Activated naive CD8-positive, alpha-beta T cell treated with anti-CD3 and anti-CD28 coated beads, Interleukin-2, amount 50 U/mL, for 16 hours (primary cell): ENCODE measurements around the gene RERG.

Source experiments
- DNase-seq: peaks from one replicate; pipeline ENCODE4 v3.0.0-alpha.2; 2020; ENCODE audit warnings: low read depth, low spot score

RERG gene

DNA sequence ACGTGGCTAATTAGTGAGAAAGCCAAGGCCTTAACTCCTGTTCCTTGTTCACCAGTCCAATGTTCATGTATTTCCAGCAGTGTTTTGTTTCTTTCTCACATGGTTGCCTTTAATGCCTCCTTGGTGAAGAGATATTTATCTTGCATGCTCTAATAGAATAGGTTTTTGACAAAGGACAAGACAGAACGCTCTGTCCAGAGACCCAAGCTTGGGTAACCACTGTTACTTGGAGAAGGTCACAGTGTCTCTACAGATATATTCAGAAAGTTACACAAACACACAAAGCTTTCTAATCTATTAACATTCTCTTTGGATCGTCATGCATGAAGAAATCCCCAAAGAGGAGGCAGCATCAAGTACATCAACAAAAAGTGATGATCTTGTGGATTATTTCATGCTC, 33.1 kb downstream of the RERG start:
- DNase-seq = no peak

DNA sequence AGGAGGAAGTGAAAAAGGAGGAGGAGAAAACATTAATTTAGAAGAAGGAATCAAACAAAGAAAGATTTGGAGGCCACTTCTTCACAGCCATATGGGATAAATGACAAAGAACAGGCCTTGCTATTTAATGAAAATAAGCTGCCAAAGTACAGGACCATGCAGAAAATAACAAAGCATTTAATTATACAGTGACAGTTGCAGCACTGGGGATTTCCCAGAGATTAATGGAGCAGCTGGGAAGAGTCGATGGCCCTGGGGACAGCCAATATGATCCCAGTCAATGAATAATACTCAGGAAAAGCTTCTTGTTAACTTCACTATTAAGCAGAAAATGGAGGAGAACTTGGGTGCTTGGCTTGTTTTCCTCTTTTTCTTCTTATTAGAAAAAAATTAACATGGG, 34.6 kb downstream of the RERG start:
- DNase-seq = no peak

DNA sequence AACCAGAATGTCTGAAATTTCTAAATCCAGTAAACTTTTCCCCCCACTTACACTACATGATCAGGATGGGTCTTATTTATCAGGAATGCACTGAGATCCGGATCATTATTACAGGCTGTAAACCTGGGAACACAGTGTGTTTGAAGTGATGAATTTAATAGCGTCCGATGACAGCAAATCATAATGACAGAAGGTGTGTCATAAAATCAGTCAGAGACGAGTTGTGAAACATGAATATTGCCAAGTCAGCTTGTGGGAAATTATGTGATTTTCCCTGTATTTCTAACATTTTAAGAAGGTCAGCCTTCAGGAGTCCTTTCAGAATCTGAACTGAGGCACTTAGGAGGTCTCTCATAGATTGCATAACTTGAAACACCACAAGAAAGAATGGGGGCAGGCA, 36.7 kb downstream of the RERG start:
- no peak for DNase-seq

DNA sequence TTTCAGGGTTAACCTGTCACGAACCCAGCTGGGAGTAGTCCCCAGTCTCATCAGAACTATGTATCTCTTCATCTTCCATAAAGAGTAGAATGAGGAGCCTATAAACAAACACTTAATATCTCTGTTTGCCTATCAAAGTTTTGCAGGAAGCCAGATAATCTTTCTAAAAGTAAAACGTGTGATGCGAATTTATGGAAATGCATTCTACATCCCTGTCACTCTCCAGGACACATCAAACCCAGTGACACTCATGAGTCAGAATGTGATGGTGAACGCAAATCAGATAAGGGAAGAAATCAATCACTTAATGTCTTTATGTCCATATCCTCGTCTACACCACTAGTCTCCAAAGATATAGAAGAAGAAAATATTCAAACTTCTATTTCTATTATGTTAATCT, 37.4 kb downstream of the RERG start:
- DNase-seq = no peak

DNA sequence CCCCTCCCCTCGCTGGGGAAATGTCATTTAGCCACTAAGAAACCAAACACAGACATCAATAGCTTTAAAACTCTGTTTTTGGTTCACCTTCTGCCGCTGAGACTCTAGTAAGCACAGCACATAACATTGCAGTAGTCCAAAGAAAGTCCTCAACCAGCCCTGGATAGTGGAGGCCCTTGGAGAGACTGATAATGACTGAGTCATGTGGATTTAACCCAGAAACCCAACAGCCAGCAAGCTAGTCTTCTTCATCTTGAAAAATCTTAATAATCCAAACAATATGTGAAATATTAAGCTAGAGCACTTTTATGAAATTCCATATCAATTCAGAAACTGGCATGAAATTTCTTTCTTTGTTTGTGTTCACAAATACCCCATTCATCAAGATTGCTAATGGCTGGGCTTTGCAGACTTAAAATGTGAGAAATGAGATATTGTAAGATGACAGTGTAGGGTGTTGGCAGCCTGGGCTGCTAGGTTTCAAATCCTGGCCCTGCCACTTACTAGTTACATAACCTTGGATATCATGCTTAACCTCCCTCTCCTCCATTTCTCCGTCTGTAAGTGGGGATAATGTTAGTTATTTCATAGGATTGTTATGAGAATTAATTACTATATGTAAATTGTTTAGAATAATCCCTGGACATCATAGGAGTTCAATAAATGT, 40.1 kb downstream of the RERG start:
- DNase-seq = no peak

DNA sequence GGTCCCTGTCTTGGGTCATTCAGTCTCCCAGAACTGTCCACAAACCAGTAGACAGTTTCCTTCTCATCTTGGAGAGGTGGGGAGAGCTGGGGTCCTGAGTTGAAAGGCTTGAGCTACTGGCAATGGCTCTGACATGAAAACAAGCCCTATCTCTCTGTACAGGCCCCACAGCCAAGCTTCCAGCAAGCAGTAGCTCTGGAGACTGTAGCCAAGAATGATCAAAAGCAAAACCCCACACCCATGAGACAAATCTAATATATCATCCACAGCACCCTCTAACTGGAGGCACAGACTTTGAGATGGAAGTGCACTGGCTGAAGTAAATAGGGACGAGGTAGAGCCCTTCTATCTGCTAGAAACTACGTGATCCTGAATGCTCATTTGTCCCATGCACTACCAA, 40.9 kb downstream of the RERG start:
- DNase-seq = no peak

DNA sequence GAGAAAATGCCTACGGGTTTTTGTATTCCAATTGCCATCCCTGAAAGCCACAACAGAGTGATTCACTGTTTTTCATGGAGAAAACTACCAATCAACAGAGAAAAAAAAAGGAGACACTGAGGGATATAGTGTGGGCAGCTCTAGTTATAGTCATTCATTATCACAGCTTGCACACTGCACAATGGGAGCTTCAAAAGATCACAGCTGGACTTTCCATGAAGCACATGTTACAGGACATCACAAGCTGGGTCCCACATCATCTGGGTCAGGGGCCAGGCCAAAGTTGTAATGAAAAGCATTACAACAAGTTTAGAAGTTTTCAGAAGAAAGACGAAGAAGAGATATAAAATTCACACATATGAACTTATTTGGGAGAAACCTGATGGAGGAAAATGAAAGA, 41.5 kb downstream of the RERG start:
- no peak for DNase-seq

DNA sequence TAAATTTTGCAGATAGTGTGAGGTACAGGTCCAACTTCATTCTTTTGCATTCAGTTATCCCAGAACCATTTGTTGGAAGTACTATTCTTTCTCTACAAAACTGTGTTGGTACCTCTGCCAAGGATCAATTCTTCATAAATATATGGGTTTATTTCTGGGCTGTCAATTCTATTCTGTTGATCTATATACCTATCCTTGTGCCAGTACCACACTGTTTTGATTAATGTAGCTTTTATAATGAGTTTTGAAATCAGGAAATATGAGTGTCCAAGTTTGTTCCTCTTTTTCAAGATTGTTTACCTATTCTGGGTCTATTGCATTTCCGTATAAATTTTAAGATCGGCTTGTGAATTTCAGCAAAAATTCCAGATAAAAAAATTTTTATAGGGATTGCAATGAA, 48.1 kb downstream of the RERG start:
- no peak for DNase-seq

DNA sequence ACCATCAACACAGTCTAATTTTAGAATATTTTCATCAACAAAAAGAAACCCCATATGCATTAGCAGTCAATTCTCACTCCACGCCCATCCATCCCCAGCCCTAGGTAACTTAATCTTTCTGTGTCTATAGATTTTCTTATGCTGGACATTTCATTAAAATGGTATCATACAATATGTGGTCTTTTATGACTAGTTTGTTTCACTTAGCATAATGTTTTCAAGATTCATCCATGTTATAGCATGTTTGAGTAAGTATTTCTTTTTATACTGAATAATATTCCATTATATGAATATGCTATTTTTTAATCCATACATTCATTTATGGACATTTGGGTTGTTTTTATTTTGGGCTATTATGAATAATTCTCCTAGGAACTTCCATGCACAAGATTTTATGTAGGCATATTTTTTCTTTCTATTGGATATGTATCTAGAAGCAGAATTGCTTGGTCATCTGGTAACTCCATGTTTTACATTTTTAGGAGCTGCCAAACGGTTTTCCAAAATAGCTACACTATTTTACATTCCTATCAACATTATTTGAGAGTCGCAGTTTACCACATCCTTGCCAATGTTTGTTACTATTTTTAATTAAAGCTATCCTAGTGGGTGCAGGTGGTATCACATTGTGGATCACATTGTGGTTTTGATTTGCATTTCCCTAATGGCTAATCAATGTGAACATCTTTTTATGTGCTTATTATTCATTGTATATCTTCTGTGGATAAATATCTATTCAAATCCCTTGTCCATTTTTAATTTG, 49.0 kb downstream of the RERG start:
- no peak for DNase-seq

DNA sequence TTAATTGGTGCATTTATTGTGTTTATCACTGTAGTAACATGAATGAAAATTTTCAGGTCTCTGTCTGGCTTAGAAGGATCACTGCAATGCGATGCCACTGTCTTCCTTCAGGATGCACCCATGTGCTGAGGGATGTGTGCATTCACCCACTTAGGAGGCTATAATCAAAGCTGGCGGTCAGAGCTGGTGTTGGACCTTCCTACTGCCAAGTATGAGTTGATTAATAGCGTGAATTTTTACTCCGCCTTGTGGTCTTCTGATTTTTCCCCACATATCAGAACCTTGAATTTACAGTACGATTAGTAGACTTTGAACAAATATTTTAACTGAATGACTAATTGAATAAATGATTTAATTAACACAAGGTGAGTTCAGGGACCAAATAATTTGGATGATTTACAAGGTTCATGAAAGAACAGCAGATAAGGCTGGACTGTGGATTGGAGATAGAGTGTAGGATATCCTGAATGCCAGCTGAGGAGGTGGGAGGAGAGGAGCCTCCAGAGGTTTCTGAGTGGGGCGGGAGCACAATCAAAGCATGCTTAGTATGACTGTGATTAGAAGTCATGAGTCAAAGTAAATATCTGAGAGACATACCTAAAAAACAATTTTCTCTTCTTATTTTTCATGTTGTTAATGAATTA, 50.1 kb downstream of the RERG start:
- DNase-seq = no peak

DNA sequence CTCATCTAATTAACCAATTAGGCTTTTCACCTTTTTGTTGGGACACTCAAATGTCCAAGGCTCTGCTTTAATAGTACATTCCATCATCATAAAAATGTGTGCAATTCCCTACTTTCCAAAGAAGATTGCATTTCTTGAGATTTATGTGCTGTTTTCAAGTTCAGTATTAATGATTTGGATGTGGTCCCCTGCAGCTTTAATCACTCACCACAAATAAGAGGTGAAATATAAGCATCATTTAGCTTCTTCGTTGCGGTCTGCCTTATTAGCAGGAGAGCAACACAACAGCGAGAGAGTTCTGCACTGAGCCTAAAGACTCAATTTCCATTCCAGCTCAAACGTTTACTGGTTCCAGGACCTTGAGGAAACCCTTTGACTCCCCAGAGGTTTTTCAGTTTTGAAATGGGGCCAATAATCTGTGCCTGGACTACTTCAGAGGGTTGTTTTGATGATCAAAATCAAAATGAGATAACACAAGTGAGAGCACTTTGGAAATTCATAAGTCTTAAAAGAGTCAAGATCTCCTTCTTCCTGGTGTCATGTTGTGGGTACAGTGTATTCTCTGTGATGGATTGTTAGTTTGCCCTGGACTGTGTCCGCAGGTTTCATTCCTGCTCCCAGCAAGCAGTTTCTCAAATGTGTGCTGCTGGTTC, 53.1 kb downstream of the RERG start:
- no peak for DNase-seq

DNA sequence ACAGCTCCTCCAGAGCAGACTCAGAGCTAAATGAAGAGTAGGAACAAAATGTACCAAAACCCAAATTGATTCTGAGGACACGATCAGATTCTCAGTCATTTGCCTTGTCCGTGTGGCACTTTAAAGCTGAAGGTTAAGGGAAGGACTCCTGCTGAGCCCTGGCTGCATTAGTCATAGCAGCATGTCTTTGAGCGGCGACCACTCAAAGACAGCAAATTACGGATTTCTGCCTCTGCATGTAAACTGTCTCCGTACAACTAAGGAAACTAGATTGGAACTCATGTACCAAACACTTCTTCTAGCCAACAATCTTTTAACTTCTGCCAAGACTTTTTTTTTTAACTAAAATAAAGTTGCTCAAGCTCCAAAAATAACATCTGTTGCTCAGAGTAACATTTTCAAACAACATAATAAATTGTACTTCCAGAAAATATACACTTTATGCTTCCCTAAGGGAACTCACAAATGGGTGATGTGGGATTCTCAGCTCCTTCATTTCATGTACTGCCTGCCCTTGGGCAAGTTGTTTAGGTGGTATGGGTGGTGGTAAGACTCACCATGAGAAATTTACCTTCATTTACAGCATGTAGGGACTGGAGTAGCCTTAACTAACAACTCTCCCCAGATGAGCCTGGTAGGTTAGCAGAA, 56.1 kb downstream of the RERG start:
- no peak for DNase-seq

DNA sequence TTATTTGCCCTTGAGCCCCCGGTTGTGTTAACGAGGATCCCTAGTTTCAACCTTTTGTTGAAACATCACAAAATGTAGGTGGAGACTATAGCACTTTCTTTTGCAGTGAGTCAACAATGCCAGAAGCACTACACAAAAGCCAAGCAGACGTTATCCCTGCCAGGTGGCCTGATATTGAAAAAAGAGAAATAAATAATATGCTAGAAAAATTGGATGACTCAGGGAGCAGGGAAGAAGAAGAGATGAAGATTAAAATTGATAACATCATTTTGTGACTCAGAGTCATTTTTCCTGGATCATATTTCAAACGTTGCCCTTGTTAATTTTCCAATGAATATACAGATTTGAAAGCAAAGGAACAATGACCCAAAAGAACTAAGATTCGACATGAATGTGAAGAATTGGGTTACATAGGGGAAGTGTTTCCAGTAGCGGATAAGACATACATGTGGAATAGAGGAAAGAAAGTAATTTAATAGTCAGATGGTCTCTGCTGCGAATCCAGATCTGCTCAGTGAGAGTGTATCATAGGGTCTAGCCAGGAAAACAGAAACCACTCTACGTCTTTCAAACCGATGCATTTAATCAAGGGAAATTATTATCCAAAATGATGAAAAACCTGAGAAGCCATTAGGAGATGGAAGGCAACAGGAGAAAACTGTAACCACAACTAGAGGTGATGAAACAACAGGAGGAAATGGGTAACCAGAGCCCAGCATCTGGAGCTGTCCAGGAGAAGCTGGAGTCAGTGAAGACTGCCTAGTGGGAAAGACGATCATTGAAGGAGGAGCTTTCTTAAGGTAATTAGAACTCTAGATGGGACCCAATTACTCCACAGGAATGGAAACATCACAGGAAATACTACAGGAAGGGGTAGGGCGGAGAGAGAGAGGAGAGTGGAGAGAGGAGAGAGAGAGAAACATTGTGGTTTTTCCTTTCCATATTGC, 57.9 kb downstream of the RERG start:
- DNase-seq = no peak

DNA sequence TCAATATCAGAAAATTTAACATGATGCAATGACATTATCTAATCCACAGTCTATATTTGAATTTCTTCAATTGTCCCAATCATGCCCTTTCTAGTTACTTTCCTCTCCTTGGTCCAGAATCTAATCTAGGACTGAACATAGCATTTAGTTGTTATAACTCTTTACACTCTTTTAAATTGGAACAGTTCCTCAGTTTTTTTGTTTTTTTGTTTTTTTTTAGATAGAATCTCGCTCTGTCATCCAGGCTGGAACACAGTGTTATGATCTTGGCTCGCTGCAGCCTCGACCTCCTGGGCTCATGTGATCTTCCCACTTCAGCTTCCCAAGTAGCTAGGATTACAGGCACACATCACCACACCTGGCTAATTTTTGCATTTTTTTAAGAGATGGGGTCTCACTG, 63.1 kb downstream of the RERG start:
- DNase-seq = no peak

DNA sequence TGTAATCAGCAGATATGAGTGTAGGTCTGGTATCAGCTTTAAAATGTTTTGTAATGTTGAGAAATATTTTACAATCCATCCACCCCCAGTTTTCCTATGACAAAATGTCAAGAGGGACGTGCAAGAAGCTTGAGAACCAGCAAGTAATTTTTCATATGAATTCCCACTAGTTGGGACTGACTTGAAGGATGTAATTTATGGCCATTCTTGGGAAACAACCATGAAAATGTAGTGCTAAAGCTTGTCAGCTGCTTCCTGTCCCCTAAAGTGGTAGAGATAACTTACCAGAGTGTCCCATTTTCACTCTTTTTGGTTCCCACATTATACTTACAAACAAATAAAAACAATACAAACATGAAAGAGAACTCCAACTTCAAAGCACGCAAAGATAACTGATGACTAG, 63.9 kb downstream of the RERG start:
- DNase-seq = no peak

DNA sequence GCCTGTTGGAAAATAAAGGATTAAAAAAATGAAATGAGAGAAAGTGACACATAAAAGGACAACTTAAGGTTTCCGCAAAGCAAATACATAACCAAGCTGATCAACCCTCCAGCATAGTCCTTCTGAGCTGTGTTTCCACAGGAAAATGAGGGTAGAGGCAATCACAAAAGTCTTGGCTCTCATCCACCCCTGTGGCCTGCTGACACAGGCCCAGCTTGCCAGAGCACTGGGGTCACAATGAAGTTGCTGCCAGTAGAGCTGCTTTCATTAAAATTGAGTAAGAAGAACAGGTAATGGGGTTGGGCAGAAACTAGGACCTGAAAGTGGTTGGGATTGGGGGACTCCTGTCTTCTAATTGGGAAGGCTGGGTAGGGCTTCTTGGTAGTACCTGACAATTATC, 65.9 kb downstream of the RERG start:
- DNase-seq = no peak

DNA sequence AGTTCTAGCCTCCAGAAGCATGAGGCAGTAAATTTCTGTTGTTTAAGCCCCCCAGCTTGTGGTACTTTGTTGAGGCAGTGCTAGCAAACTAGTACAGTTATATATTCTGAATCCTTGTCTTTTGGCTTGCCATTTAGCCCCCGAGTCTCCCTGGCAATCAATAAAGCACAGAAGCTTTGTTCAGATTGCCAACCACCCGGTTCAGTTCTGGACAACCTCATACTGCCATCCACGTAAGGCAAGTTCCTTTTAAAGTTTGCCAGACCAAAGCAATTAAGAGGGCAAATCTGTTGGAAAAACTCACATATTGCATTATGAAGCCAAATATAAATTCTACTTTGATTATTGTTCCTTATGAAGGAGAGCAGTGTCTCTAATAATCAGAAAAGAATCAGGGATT, 67.1 kb downstream of the RERG start:
- no peak for DNase-seq

DNA sequence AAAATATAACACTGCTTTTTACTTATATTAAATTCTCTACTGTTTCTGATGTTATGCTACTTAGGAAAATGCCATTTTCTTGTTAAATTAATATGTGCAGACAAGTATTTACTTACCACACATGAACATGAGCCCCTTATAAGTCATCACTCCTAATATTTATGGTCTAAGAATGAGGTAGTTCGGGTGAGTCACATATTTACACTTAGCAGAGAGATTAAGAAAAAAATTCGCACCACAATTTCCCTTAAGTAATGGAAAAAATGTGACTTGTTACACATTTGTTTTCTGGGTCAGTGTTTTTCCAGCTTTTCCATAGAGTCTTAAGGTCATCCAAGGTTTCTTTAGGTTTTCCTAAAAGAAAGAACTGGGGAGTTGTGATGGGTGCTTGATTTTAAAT, 68.3 kb downstream of the RERG start:
- no peak for DNase-seq

DNA sequence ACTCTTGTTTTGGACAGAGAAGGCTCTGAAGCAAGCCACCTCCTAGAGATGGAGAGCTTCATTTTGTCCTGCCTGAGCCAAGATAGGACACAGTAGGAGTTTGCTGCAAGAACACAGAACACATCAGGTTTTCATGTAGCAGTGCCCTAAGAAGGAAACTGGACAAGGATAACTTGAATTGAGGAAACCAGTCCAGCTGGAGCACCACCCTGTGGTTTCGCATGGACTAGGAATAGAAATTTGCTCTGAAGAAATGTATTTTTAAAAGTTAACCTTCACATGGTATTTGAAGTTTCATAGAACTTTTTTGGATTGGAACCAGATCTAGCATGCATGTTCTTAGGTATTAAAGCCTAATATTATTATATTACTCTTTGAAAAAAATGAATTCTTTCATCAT, 68.8 kb downstream of the RERG start:
- DNase-seq = no peak

DNA sequence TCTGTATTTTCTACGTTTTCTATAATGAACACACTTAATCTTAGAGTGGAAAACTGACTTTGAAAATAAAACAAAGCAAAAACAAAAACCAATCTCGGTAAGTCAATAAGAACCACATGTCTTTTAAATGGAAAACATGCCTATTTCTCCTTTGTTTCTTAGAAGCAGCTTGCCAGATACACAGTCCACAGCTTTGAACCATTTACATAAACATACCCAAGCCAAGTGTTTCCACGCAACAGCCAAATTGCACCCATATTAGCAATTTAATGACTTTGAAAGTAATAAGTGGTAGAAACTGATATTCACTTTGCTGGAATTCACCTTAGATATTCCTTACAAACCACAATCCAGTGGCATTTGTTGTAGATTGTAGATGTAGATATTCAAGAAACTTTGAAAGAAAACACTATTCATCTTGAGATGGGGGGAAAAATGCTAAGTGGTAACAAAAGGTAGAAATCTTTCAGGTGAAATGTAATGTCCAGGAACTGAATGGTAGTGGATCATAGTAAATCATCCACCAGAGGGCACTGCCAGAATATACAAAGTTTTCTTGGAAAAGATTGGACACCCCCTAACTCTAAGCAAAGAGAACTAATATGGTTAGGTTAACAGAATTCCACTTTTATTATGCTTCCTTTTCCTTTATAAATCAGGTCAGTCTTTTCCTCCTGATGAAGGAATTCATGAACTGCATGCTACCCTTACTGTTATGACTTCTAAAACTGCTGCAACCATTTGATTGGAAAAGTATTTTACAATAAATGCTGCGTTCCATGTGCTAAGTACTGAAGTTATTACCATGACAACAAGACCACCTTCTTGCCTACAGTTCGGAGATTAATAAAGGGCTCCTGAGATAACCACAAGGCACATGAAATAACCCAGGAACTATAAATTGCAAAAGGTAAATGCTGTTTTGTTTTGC, 69.8 kb downstream of the RERG start:
- DNase-seq = no peak
